GM23338 (cell line): ENCODE results near the gene TEX35. TPM values are rescaled to one million over a fixed set of nuclear protein-coding genes. Genes with fewer than 3 reads are reported as not detected.

Source experiments
- ATAC-seq: fragments of 200-7000 bp; cut with Tn5 transposase; 3 replicates; pipeline ENCODE4 v1.9.1; 2020
- DNase-seq: peaks from one replicate; pipeline ENCODE4 v3.0.0-alpha.2; 2015; ENCODE audit warnings: low spot score
- H2AFZ ChIP-seq: fragments of 200-600 bp; sonication (generic); 2 replicates; pipeline ENCODE4 v1.8.0; 2016; ENCODE audit warnings: antibody characterized with exemption, mild to moderate bottlenecking, moderate library complexity
- H3F3A ChIP-seq: fragments of 200-600 bp; sonication (generic); replicated peaks from 2 replicates; pipeline ENCODE4 v1.8.0; 2017; ENCODE audit warnings: antibody characterized with exemption, mixed run types, low read depth
- H3K27ac ChIP-seq: fragments of 200-600 bp; sonication (generic); 2 replicates; pipeline ENCODE4 v1.6.1; 2016; ENCODE audit warnings: low read depth
- H3K27me3 ChIP-seq: fragments of 200-600 bp; sonication (generic); 2 replicates; pipeline ENCODE4 v1.8.0; 2016; ENCODE audit warnings: mild to moderate bottlenecking, mixed run types, moderate library complexity; ENCODE audit not compliant: insufficient read depth
- H3K36me3 ChIP-seq: fragments of 200-600 bp; sonication (generic); 2 replicates; pipeline ENCODE4 v1.8.0; 2016; ENCODE audit warnings: mild to moderate bottlenecking; ENCODE audit not compliant: insufficient read depth
- H3K4me1 ChIP-seq: fragments of 200-600 bp; sonication (generic); 2 replicates; pipeline ENCODE4 v1.8.0; 2016; ENCODE audit warnings: mild to moderate bottlenecking, moderate library complexity; ENCODE audit not compliant: insufficient read depth
- H3K4me2 ChIP-seq: fragments of 200-600 bp; sonication (generic); 2 replicates; pipeline ENCODE4 v1.7.1; 2017; ENCODE audit warnings: mixed run types
- H3K4me3 ChIP-seq: fragments of 200-600 bp; sonication (generic); 2 replicates; pipeline ENCODE4 v1.6.1; 2016; ENCODE audit warnings: mixed run types
- H3K79me2 ChIP-seq: fragments of 200-600 bp; sonication (generic); replicated peaks from 2 replicates; pipeline ENCODE4 v1.8.0; 2017; ENCODE audit warnings: mild to moderate bottlenecking; ENCODE audit not compliant: insufficient read depth
- H3K9me2 ChIP-seq: fragments of 200-600 bp; sonication (generic); 2 replicates; pipeline ENCODE4 v1.8.0; 2017; ENCODE audit not compliant: insufficient read depth
- H4K20me1 ChIP-seq: fragments of 200-600 bp; sonication (generic); replicated peaks from 2 replicates; pipeline ENCODE4 v1.8.0; 2017; ENCODE audit warnings: mild to moderate bottlenecking; ENCODE audit not compliant: insufficient read depth
- H3K27ac Mint-ChIP-seq: 2 replicates; pipeline ENCODE4 v1.8.0; 2020; ENCODE audit warnings: inconsistent platforms, mild to moderate bottlenecking, moderate library complexity, mixed read lengths
- H3K27me3 Mint-ChIP-seq: 3 replicates; pipeline ENCODE4 v1.8.0; 2022; ENCODE audit warnings: low read depth, mild to moderate bottlenecking, moderate library complexity, mixed read lengths, inconsistent platforms; ENCODE audit not compliant: insufficient read depth, poor library complexity
- H3K36me3 Mint-ChIP-seq: 3 replicates; pipeline ENCODE4 v1.8.0; 2021; ENCODE audit warnings: low read depth, mild to moderate bottlenecking, inconsistent platforms, moderate library complexity, mixed read lengths
- H3K4me1 Mint-ChIP-seq: 3 replicates; pipeline ENCODE4 v1.8.0; 2020; ENCODE audit warnings: mild to moderate bottlenecking, inconsistent platforms, mixed read lengths
- H3K4me3 Mint-ChIP-seq: 3 replicates; pipeline ENCODE4 v1.8.0; 2021; ENCODE audit warnings: moderate library complexity, mild to moderate bottlenecking, inconsistent platforms, mixed read lengths
- H3K9me3 Mint-ChIP-seq: 3 replicates; pipeline ENCODE4 v1.8.0; 2020; ENCODE audit warnings: moderate library complexity, mild to moderate bottlenecking, inconsistent platforms, mixed read lengths
- CREB1 ChIP-seq: fragments of 250-450 bp; sonication (Bioruptor Pico); IDR thresholded peaks from 2 replicates; pipeline ENCODE4 v1.5.0; 2020; ENCODE audit warnings: low read depth, mild to moderate bottlenecking, moderate library complexity
- CTCF ChIP-seq, 2 experiments: fragments of 200-600 bp in 1 of 2; sonication (generic) in 1 of 2; conservative IDR thresholded peaks; 2 replicates each; pipeline versions ENCODE4 v1.5.1 to v1.6.1; 2016 to 2017; ENCODE audit warnings: antibody characterized with exemption in 2 of 2, low read depth in 2 of 2, mild to moderate bottlenecking in 2 of 2, moderate library complexity in 1 of 2
- ETS1 ChIP-seq: IDR thresholded peaks from 2 replicates; pipeline ENCODE4 v1.6.1; 2016; ENCODE audit warnings: antibody characterized with exemption
- EZH2 ChIP-seq: fragments of 200-600 bp; sonication (generic); IDR thresholded peaks from one replicate; pipeline ENCODE4 v1.8.0; 2017; ENCODE audit warnings: antibody characterized with exemption, mild to moderate bottlenecking, low read depth; ENCODE audit not compliant: unreplicated experiment
- EZH2phosphoT487 ChIP-seq: fragments of 200-600 bp; sonication (generic); IDR thresholded peaks from one replicate; pipeline ENCODE4 v1.8.1; 2018; ENCODE audit warnings: antibody characterized with exemption; ENCODE audit not compliant: unreplicated experiment
- JUNB ChIP-seq: IDR thresholded peaks from one replicate; pipeline ENCODE4 v1.6.1; 2016; ENCODE audit warnings: antibody characterized with exemption; ENCODE audit not compliant: unreplicated experiment
- NANOG ChIP-seq: IDR thresholded peaks from 2 replicates; pipeline ENCODE4 v1.6.1; 2016; ENCODE audit warnings: antibody characterized with exemption, borderline replicate concordance
- POLR2AphosphoS5 ChIP-seq: IDR thresholded peaks from 2 replicates; pipeline ENCODE4 v1.6.1; 2016; ENCODE audit warnings: antibody characterized with exemption, low read depth
- STAT1 ChIP-seq: IDR thresholded peaks from one replicate; pipeline ENCODE4 v1.6.1; 2016; ENCODE audit warnings: antibody characterized with exemption; ENCODE audit not compliant: unreplicated experiment
- ZNF114 ChIP-seq: fragments of 250-450 bp; sonication (Bioruptor Pico); IDR thresholded peaks from 2 replicates; pipeline ENCODE4 v1.5.0; 2020; ENCODE audit warnings: mild to moderate bottlenecking, moderate library complexity
- ZNF331 ChIP-seq: fragments of 250-450 bp; sonication (Bioruptor Pico); IDR thresholded peaks from 2 replicates; pipeline ENCODE4 v1.5.0; 2020; ENCODE audit warnings: low read depth, mild to moderate bottlenecking, moderate library complexity
- ZNF462 ChIP-seq: fragments of 250-450 bp; sonication (Bioruptor Pico); IDR thresholded peaks from 2 replicates; pipeline ENCODE4 v1.5.0; 2020; ENCODE audit warnings: mild to moderate bottlenecking, moderate library complexity
- polyA plus RNA-seq: library from polyadenylated mRNA; unstranded; fragments of >200 nt; fragmentation: Nextera tagmentation; extraction: Ambion mirVana; gene quantifications from 2 replicates; pipeline ENCODE4 v1.2.1, GENCODE V29; 2016
- total RNA-seq: library from RNA; depleted of rRNA; stranded (reverse); fragments of >200 nt; shearing (Covaris generic); gene quantifications from 2 replicates; pipeline ENCODE4 v1.2.3, GENCODE V29; 2014
- TF ChIP-seq, protein P1 (sequence below): IDR thresholded peaks from one replicate; pipeline ENCODE4 v1.6.1; 2018; ENCODE audit warnings: antibody characterized with exemption; ENCODE audit not compliant: unreplicated experiment

Gene TEX35
- total and polyA plus RNA-seq, 2 experiments from 2014 or later, result not detected

DNA sequence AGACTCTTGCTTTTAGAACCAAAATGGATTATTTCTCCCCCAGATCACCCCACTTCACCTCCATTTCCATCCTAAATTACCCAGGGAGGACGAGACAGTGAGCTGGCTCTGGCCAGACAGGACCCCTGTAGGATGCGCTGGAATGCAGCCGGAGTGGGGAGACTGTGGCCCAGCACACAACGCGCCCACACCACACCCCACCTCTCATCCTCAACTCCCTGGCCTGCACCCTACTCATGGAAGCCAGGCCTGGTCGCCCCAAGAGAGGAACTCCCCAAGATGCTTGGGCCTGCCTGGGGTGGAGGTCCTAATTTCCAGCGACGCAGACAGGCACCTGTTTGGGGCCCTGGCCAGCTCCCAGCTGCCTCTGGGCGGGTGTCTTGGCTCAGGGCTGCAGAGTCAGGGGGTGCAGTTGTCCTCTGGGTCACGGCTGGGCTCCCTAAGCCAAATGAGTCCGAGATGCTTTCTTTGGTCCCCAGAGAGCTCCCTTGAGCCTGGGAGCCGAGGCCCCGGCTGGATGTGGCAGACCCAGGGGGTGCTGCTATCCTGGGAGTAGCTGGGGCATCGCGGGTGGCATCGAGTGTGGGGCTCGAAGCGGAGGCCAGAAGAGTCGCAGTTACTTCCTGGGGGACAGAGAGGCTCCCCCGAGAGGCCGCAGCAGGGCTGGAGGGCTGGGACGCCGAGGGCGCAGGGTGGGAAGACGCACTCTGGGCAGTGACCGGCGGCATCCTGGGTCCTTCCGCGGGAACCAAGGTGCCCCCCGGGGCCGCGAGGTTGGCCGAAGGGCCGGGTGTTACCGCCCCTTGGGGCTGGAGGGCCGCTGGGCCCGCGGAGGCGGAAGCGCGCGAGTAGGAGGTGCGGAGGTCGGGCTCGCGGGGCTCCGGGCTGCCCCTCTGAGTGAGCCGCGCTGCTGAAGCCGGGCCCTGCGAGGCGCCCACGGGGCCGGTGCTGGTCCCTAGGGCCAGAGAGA is 26.5 kb upstream of the TEX35 start:
- ATAC-seq (peak; percentile 80), DNase-seq (peak; percentile 45)
- Histone ChIP-seq H3F3A (0 out of 2 replicates have a peak, but pooled peaks cover 6% of the 10 kb centered on the region), H4K20me1 (no peaks in the 10 kb centered on the region), H3K9me2 (no peaks in the 10 kb centered on the region), H3K4me2 (no peak overlapping the region), H3K79me2 (no peaks in the 10 kb centered on the region), H2AFZ (peak overlapping the region; percentile 83), H3K4me3 (peak overlapping the region; percentile 37; the same call in 1 of the 2 replicates), H3K36me3 (no peaks in the 10 kb centered on the region), H3K27ac (no peak overlapping the region), H3K4me1 (no peaks in the 10 kb centered on the region), H3K27me3 (no peaks in the 10 kb centered on the region)
- no peaks in the 10 kb centered on the region for H3K9me3 Mint-ChIP-seq
- no peak overlapping the region for H3K4me3 Mint-ChIP-seq
- H3K27me3 Mint-ChIP-seq, result peaks cover 10% of the 10 kb centered on the region
- H3K27ac Mint-ChIP-seq, result no peak overlapping the region
- TF ChIP-seq ZNF462 (no peak), ZNF331 (CRISPR knock-in tag) (no peak), ZNF114 (CRISPR knock-in tag) (no peak), NANOG (no peak), JUNB (no peak), CTCF (conservative IDR thresholded peaks at IDR 0.05; ENCODE audit: low read depth in 2 of 2) (no peak), CREB1 (CRISPR knock-in tag) (no peak), POLR2AphosphoS5 (no peak), EZH2phosphoT487 (no peak), ETS1 (no peak), STAT1 (no peak), EZH2 (no peak)
- TF ChIP-seq, protein P1, sequence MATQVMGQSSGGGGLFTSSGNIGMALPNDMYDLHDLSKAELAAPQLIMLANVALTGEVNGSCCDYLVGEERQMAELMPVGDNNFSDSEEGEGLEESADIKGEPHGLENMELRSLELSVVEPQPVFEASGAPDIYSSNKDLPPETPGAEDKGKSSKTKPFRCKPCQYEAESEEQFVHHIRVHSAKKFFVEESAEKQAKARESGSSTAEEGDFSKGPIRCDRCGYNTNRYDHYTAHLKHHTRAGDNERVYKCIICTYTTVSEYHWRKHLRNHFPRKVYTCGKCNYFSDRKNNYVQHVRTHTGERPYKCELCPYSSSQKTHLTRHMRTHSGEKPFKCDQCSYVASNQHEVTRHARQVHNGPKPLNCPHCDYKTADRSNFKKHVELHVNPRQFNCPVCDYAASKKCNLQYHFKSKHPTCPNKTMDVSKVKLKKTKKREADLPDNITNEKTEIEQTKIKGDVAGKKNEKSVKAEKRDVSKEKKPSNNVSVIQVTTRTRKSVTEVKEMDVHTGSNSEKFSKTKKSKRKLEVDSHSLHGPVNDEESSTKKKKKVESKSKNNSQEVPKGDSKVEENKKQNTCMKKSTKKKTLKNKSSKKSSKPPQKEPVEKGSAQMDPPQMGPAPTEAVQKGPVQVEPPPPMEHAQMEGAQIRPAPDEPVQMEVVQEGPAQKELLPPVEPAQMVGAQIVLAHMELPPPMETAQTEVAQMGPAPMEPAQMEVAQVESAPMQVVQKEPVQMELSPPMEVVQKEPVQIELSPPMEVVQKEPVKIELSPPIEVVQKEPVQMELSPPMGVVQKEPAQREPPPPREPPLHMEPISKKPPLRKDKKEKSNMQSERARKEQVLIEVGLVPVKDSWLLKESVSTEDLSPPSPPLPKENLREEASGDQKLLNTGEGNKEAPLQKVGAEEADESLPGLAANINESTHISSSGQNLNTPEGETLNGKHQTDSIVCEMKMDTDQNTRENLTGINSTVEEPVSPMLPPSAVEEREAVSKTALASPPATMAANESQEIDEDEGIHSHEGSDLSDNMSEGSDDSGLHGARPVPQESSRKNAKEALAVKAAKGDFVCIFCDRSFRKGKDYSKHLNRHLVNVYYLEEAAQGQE, result no peak
- H3K4me1 Mint-ChIP-seq, result peaks cover 6% of the 10 kb centered on the region
- no peaks in the 10 kb centered on the region; the same call in 2 of the 3 replicates for H3K36me3 Mint-ChIP-seq
